SU-DHL-6 (cell line): ENCODE data around the gene KIRREL1.

Experiments used
- H2AFZ ChIP-seq: fragments of 200-600 bp; sonication (generic); 2 replicates; pipeline ENCODE4 v1.6.1; 2014; ENCODE audit warnings: low read depth, mild to moderate bottlenecking, moderate library complexity, mixed read lengths, antibody characterized with exemption, low read length; ENCODE audit not compliant: severe bottlenecking
- H3F3A ChIP-seq: fragments of 200-600 bp; shearing (Covaris generic); 2 replicates; pipeline ENCODE4 v1.6.0; 2016; ENCODE audit warnings: antibody characterized with exemption, mild to moderate bottlenecking; ENCODE audit not compliant: insufficient read depth
- H3K27ac ChIP-seq: fragments of 200-600 bp; sonication (generic); 2 replicates; pipeline ENCODE4 v1.5.1; 2016; ENCODE audit warnings: low read depth, mild to moderate bottlenecking, low read length, moderate library complexity, mixed read lengths
- H3K27me3 ChIP-seq: fragments of 200-600 bp; sonication (generic), shearing (Covaris generic); 2 replicates; pipeline ENCODE4 v1.6.0; 2014; ENCODE audit warnings: mild to moderate bottlenecking, low read length
- H3K36me3 ChIP-seq: fragments of 200-600 bp; sonication (generic); 2 replicates; pipeline ENCODE4 v1.6.1; 2014; ENCODE audit warnings: mild to moderate bottlenecking, low read length, mixed read lengths
- H3K4me2 ChIP-seq: fragments of 300-600, 200-600 bp; shearing (Covaris generic), sonication (generic); 2 replicates; pipeline ENCODE4 v1.6.0; 2014; ENCODE audit warnings: low read length, low read depth, mild to moderate bottlenecking; ENCODE audit not compliant: poor library complexity, severe bottlenecking
- H3K4me3 ChIP-seq: fragments of 200-600 bp; sonication (generic); 2 replicates; pipeline ENCODE4 v1.5.1; 2014; ENCODE audit warnings: antibody characterized with exemption, low read length, mild to moderate bottlenecking, mixed read lengths; ENCODE audit not compliant: insufficient read depth, poor library complexity, severe bottlenecking
- H3K79me2 ChIP-seq: fragments of 200-600 bp; sonication (generic); 2 replicates; pipeline ENCODE4 v1.6.1; 2014; ENCODE audit warnings: mild to moderate bottlenecking, low read length, moderate library complexity; ENCODE audit not compliant: insufficient read depth
- H3K9ac ChIP-seq: fragments of 200-600 bp; sonication (generic); 2 replicates; pipeline ENCODE4 v1.7.0; 2014; ENCODE audit warnings: mild to moderate bottlenecking, low read length
- H3K9me2 ChIP-seq: fragments of 200-600 bp; sonication (generic); replicated peaks from 2 replicates; pipeline ENCODE4 v1.6.1; 2014; ENCODE audit warnings: low read length; ENCODE audit not compliant: insufficient read depth
- H3K9me3 ChIP-seq: fragments of 200-600 bp; sonication (generic); 2 replicates; pipeline ENCODE4 v1.6.1; 2014; ENCODE audit warnings: low read length, mixed read lengths; ENCODE audit not compliant: insufficient read depth
- H4K20me1 ChIP-seq: fragments of 200-600 bp; sonication (generic); 2 replicates; pipeline ENCODE4 v1.6.1; 2014; ENCODE audit warnings: low read depth, mild to moderate bottlenecking, antibody characterized with exemption, low read length, moderate library complexity, mixed read lengths
- CTCF ChIP-seq: fragments of 200-600 bp; sonication (generic); IDR thresholded peaks from one replicate; pipeline ENCODE4 v1.5.1; 2017; ENCODE audit warnings: antibody characterized with exemption, mild to moderate bottlenecking, low read length, moderate library complexity; ENCODE audit not compliant: insufficient read depth, poor library complexity, severe bottlenecking
- EZH2phosphoT487 ChIP-seq: fragments of 200-600 bp; sonication (generic), shearing (Covaris generic); conservative IDR thresholded peaks from 2 replicates; pipeline ENCODE4 v1.6.1; 2018; ENCODE audit warnings: mild to moderate bottlenecking, antibody characterized with exemption, low read length, moderate library complexity, mixed read lengths

Gene KIRREL1

GRCh38 chr1:158099185-158099584, 105.7 kb downstream of the KIRREL1 start:
- no peak overlapping the region for H3K4me3 ChIP-seq
- H3K79me2 ChIP-seq = no peaks in the 10 kb centered on the region
- H3K9ac ChIP-seq = no peak overlapping the region
- H3K27me3 ChIP-seq = no peaks in the 10 kb centered on the region
- no peaks in the 10 kb centered on the region for H3F3A ChIP-seq
- no peak overlapping the region for H3K4me2 ChIP-seq
- H4K20me1 ChIP-seq = no peaks in the 10 kb centered on the region
- H3K36me3 ChIP-seq = no peaks in the 10 kb centered on the region
- no peaks in the 10 kb centered on the region for H3K9me2 ChIP-seq
- no peak for TF ChIP-seq EZH2phosphoT487
- TF ChIP-seq CTCF = no peak
- no peak overlapping the region for H3K27ac ChIP-seq
- no peaks in the 10 kb centered on the region for H3K9me3 ChIP-seq
- H2AFZ ChIP-seq = no peak overlapping the region

- no peaks in the 10 kb centered on the region for H3K36me3 ChIP-seq
- no peak for TF ChIP-seq CTCF
- no peak for TF ChIP-seq EZH2phosphoT487
- H3K4me3 ChIP-seq = no peak overlapping the region
- no peaks in the 10 kb centered on the region for H3K79me2 ChIP-seq
- no peaks in the 10 kb centered on the region for H3K9me2 ChIP-seq
- no peaks in the 10 kb centered on the region for H4K20me1 ChIP-seq
- no peaks in the 10 kb centered on the region for H3K27me3 ChIP-seq
- H3K27ac ChIP-seq = no peak overlapping the region
- no peak overlapping the region for H3K4me2 ChIP-seq
- no peak overlapping the region for H3K9ac ChIP-seq
- H3F3A ChIP-seq = no peaks in the 10 kb centered on the region
- no peaks in the 10 kb centered on the region for H3K9me3 ChIP-seq
- no peak overlapping the region for H2AFZ ChIP-seq
Observed at GRCh38 chr1:158100498-158100897, 107.1 kb downstream of the KIRREL1 start.

GRCh38 chr1:158101455-158101854, 108.0 kb downstream of the KIRREL1 start:
- Histone ChIP-seq H3K9me3 (no peaks in the 10 kb centered on the region), H3F3A (no peaks in the 10 kb centered on the region), H3K79me2 (no peaks in the 10 kb centered on the region), H3K4me3 (no peak overlapping the region), H3K36me3 (no peaks in the 10 kb centered on the region), H3K27me3 (no peaks in the 10 kb centered on the region), H4K20me1 (no peaks in the 10 kb centered on the region), H3K27ac (no peak overlapping the region), H3K9ac (no peak overlapping the region), H3K9me2 (no peaks in the 10 kb centered on the region), H3K4me2 (no peak overlapping the region), H2AFZ (no peak overlapping the region)
- TF ChIP-seq EZH2phosphoT487 (no peak), CTCF (no peak)
